HepG2 (cell line): ENCODE measurements around the gene ARL4D. TPM values are rescaled to one million over a fixed set of nuclear protein-coding genes. Genes with fewer than 3 reads are reported as not detected.

Source experiments
- ELF1 ChIP-seq: sonication (generic); formaldehyde crosslinking; IDR thresholded peaks from 2 replicates; pipeline ENCODE4 v1.4.0; 2020; ENCODE audit warnings: missing genetic modification reagents
- ESRRA ChIP-seq: sonication (generic); formaldehyde crosslinking; IDR thresholded peaks from 2 replicates; pipeline ENCODE4 v1.5.1; 2020; ENCODE audit warnings: mild to moderate bottlenecking, low read depth, missing genetic modification reagents
- ETV6 ChIP-seq: sonication (generic); formaldehyde crosslinking; conservative IDR thresholded peaks from 2 replicates; pipeline ENCODE4 v1.4.0; 2020; ENCODE audit warnings: missing genetic modification reagents
- KAT2B ChIP-seq: fragments of 150-350 bp; IDR thresholded peaks from 2 replicates; pipeline ENCODE4 v1.6.1; 2014; ENCODE audit warnings: low read depth, low read length, borderline replicate concordance
- PITX1 ChIP-seq: sonication (generic); formaldehyde crosslinking; IDR thresholded peaks from 2 replicates; pipeline ENCODE4 v1.5.1; 2020; ENCODE audit warnings: mild to moderate bottlenecking, missing genetic modification reagents
- PLRG1 ChIP-seq: fragments of 450-650 bp; conservative IDR thresholded peaks from 2 replicates; pipeline ENCODE4 v1.6.1; 2016
- RFX3 ChIP-seq: IDR thresholded peaks from 2 replicates; pipeline ENCODE4 v1.6.1; 2016; ENCODE audit warnings: missing biosample characterization, missing genetic modification reagents
- SALL1 ChIP-seq: sonication (generic); formaldehyde crosslinking; IDR thresholded peaks from 2 replicates; pipeline ENCODE4 v1.8.0; 2022; ENCODE audit warnings: mild to moderate bottlenecking, missing genetic modification reagents
- TP53 ChIP-seq: sonication (generic); formaldehyde crosslinking; conservative IDR thresholded peaks from 2 replicates; pipeline ENCODE4 v1.4.0; 2020; ENCODE audit warnings: missing genetic modification reagents
- ZBTB38 ChIP-seq: sonication (generic); formaldehyde crosslinking; IDR thresholded peaks from 2 replicates; pipeline ENCODE4 v1.5.1; 2020; ENCODE audit warnings: mild to moderate bottlenecking, missing genetic modification reagents
- ZFP1 ChIP-seq: IDR thresholded peaks from 2 replicates; pipeline ENCODE4 v1.6.1; 2016
- ZNF354B ChIP-seq: sonication (generic); formaldehyde crosslinking; IDR thresholded peaks from 2 replicates; pipeline ENCODE4 v1.8.0; 2022; ENCODE audit warnings: mild to moderate bottlenecking, missing genetic modification reagents
- ZNF468 ChIP-seq: sonication (generic); formaldehyde crosslinking; IDR thresholded peaks from 2 replicates; pipeline ENCODE4 v1.8.0; 2022; ENCODE audit warnings: mild to moderate bottlenecking, moderate library complexity, missing genetic modification reagents
- ZNF7 ChIP-seq: IDR thresholded peaks from 2 replicates; pipeline ENCODE4 v1.6.1; 2016; ENCODE audit warnings: missing biosample characterization, missing genetic modification reagents
- polyA plus RNA-seq, 8 experiments: library from polyadenylated mRNA; depleted of rRNA in 3 of 8; stranded (reverse) in 7 of 8; unstranded in 1 of 8; fragments of >200 nt; fragmentation: Illumina TruSeq in 4 of 8; extraction: Trizol in 4 of 8; gene quantifications; 2 replicates each; pipeline versions ENCODE4 v1.2.1 to v1.2.3, GENCODE V29; 2011 to 2016; ENCODE audit warnings: low read depth in 4 of 8, missing spikeins in 1 of 8, mixed read lengths in 1 of 8; ENCODE audit not compliant: insufficient read depth in 1 of 8
- total RNA-seq, 5 experiments: library from RNA; depleted of rRNA; stranded (reverse); fragments of >200 nt; fragmentation: Illumina TruSeq; extraction: Trizol; gene quantifications; 2 replicates each; pipeline ENCODE4 v1.2.3, GENCODE V29; 2016; ENCODE audit warnings: low read depth in 1 of 5
- TF ChIP-seq, protein P1 (sequence below): sonication (generic); formaldehyde crosslinking; IDR thresholded peaks from 2 replicates; pipeline ENCODE4 v1.4.0; 2020; ENCODE audit warnings: mild to moderate bottlenecking, missing genetic modification reagents
- TF ChIP-seq, protein P2 (sequence below): sonication (generic); formaldehyde crosslinking; IDR thresholded peaks from 2 replicates; pipeline ENCODE4 v1.8.0; 2022; ENCODE audit warnings: low read depth, missing genetic modification reagents
- TF ChIP-seq, protein P3 (sequence below): sonication (generic); formaldehyde crosslinking; IDR thresholded peaks from 2 replicates; pipeline ENCODE4 v1.4.0; 2020; ENCODE audit warnings: missing genetic modification reagents

The ARL4D gene
- total and polyA plus RNA-seq, 2 of the 13 experiments (the other 11 are each of a cell fraction or from before 2014, with no cell fraction given) = 9.0 to 25.9 TPM

DNA sequence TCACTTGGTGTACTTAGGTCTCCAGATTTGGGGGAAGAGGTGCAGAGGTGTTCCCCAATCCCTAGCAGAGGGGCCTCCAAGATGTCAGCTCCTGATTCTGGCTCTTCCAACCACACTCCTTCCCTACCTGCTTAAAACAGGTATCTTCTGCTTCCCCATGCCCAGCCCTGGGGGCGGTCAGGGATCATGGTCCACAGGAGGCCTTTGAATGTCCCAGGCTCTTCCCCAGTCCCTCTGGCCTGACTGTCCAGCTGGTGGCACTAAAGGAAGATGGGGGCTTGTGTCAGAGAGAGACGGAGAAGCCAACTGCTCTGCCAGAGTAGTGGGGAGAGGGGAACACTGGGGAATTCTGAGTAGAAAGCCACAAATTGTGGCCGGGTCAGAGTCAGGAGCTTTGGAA, 3.8 kb downstream of the ARL4D start (continued):
- TF ChIP-seq, protein P1, sequence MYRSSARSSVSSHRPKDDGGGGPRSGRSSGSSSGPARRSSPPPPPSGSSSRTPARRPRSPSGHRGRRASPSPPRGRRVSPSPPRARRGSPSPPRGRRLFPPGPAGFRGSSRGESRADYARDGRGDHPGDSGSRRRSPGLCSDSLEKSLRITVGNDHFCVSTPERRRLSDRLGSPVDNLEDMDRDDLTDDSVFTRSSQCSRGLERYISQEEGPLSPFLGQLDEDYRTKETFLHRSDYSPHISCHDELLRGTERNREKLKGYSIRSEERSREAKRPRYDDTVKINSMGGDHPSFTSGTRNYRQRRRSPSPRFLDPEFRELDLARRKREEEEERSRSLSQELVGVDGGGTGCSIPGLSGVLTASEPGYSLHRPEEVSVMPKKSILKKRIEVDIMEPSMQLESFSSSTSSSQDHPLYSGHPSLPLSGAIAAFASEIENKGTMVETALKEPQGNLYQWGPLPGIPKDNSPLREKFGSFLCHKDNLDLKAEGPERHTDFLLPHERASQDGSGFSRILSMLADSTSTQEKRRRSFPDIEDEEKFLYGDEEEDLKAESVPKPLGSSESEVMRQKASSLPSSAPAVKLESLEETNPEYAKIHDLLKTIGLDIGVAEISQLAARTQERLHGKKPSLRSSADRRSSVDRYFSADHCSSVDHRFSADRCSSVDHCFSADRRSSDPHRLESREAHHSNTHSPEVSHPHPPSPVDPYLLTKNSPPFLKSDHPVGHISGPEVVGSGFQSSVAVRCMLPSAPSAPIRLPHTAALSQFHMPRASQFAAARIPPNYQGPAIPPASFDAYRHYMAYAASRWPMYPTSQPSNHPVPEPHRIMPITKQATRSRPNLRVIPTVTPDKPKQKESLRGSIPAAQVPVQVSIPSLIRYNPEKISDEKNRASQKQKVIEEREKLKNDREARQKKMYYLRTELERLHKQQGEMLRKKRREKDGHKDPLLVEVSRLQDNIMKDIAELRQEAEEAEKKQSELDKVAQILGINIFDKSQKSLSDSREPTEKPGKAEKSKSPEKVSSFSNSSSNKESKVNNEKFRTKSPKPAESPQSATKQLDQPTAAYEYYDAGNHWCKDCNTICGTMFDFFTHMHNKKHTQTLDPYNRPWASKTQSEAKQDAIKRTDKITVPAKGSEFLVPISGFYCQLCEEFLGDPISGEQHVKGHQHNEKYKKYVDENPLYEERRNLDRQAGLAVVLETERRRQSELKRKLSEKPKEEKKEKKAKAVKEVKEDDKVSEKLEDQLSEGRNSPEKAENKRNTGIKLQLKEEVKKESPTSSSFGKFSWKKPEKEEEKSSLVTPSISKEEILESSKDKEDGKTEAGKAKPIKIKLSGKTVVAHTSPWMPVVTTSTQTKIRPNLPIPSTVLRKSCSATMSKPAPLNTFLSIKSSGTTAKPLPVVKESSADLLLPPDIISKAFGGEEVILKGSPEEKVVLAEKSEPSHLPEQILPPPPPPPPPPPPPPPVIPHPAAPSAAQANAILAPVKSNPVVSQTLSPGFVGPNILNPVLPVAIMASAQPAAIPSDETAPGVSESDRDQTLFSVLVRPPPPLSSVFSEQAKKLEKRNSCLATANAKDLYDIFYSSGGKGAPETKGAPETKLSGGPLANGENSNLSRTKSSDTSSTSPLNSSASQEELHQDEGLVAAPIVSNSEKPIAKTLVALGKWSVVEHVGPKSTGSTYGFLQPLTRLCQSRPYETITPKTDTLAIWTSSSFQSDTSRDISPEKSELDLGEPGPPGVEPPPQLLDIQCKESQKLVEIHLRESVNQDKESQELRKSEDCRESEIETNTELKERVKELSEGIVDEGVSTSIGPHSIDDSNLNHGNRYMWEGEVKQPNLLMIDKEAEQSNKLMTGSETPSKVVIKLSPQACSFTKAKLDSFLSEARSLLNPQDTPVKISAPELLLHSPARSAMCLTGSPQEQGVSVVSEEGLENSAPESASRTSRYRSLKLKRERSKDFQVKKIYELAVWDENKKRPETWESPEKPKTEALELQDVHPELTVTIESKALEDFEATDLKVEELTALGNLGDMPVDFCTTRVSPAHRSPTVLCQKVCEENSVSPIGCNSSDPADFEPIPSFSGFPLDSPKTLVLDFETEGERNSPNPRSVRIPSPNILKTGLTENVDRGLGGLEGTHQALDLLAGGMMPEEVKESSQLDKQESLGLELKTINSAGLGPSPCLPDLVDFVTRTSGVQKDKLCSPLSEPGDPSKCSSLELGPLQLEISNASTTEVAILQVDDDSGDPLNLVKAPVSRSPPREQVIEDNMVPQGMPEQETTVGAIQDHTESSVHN (CRISPR knock-in tag) = no peak
- TF ChIP-seq ZNF468 (CRISPR knock-in tag) (no peak), ETV6 (CRISPR knock-in tag) (no peak), ELF1 (no peak), ZNF7 (no peak), ZBTB38 (CRISPR knock-in tag) (0 out of 2 replicates have a peak, but pooled peaks have one; percentile 44), SALL1 (CRISPR knock-in tag) (peak; percentile 63; the same call in 1 of the 2 replicates), RFX3 (CRISPR knock-in tag) (no peak), ESRRA (CRISPR knock-in tag) (0 out of 2 replicates have a peak, but pooled peaks have one; percentile 21), PITX1 (CRISPR knock-in tag) (0 out of 2 replicates have a peak, but pooled peaks have one; percentile 29), ZFP1 (0 out of 2 replicates have a peak, but pooled peaks have one; percentile 38), PLRG1 (no peak), ZNF354B (CRISPR knock-in tag) (no peak), TP53 (no peak), KAT2B (no peak)
- TF ChIP-seq, protein P2, sequence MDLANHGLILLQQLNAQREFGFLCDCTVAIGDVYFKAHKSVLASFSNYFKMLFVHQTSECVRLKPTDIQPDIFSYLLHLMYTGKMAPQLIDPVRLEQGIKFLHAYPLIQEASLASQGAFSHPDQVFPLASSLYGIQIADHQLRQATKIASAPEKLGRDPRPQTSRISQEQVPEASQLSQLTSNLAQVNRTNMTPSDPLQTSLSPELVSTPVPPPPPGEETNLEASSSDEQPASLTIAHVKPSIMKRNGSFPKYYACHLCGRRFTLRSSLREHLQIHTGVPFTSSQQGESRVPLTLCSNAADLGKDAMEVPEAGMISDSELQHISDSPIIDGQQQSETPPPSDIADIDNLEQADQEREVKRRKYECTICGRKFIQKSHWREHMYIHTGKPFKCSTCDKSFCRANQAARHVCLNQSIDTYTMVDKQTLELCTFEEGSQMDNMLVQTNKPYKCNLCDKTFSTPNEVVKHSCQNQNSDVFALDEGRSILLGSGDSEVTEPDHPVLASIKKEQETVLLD (CRISPR knock-in tag) = no peak
- TF ChIP-seq, protein P3, sequence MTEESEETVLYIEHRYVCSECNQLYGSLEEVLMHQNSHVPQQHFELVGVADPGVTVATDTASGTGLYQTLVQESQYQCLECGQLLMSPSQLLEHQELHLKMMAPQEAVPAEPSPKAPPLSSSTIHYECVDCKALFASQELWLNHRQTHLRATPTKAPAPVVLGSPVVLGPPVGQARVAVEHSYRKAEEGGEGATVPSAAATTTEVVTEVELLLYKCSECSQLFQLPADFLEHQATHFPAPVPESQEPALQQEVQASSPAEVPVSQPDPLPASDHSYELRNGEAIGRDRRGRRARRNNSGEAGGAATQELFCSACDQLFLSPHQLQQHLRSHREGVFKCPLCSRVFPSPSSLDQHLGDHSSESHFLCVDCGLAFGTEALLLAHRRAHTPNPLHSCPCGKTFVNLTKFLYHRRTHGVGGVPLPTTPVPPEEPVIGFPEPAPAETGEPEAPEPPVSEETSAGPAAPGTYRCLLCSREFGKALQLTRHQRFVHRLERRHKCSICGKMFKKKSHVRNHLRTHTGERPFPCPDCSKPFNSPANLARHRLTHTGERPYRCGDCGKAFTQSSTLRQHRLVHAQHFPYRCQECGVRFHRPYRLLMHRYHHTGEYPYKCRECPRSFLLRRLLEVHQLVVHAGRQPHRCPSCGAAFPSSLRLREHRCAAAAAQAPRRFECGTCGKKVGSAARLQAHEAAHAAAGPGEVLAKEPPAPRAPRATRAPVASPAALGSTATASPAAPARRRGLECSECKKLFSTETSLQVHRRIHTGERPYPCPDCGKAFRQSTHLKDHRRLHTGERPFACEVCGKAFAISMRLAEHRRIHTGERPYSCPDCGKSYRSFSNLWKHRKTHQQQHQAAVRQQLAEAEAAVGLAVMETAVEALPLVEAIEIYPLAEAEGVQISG (CRISPR knock-in tag) = peak; percentile 64; the same call in 1 of the 2 replicates
